Activated CD4-positive, CD25-positive, alpha-beta regulatory T cell (primary cell): ENCODE results near the gene GABRB3.
"Not testable (repeated sequence)": the region's sequence is repeated elsewhere in the genome, so short reads cannot be mapped to it uniquely, and the experiment has no call there.

Experiments used
- DNase-seq, 4 experiments: peaks; one replicate each; lab custom pipeline; 2025; lab: John Stamatoyannopoulos, UW

GABRB3 gene

GRCh38 chr15:26736502-26737248, 36.2 kb downstream of the GABRB3 start:
- DNase-seq: no peak

- no peak for DNase-seq
These were observed 40.9 kb downstream of the GABRB3 start for GRCh38 chr15:26731965-26732364.

DNA sequence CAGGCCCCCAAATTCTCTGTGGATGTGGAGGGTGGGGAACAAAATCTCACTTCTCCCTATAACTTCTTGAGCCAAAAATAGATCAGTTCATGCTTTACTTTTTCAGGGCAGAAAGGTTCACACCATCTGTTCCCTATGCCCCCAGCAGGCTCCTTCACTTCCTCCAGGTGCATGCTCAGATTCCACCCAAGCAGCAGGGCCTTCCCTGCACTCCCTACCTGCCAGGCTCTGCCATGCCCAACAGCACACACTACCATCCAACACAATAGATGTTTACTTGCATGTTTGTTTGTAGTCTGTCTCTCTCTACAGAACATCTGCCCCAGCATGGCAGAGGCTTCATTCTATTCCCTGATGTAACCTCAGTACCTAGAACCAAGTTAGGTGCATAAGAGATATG, 43.3 kb downstream of the GABRB3 start:
- DNase-seq: no peak

GRCh38 chr15:26729030-26729429, 43.8 kb downstream of the GABRB3 start:
- no peak for DNase-seq

DNA sequence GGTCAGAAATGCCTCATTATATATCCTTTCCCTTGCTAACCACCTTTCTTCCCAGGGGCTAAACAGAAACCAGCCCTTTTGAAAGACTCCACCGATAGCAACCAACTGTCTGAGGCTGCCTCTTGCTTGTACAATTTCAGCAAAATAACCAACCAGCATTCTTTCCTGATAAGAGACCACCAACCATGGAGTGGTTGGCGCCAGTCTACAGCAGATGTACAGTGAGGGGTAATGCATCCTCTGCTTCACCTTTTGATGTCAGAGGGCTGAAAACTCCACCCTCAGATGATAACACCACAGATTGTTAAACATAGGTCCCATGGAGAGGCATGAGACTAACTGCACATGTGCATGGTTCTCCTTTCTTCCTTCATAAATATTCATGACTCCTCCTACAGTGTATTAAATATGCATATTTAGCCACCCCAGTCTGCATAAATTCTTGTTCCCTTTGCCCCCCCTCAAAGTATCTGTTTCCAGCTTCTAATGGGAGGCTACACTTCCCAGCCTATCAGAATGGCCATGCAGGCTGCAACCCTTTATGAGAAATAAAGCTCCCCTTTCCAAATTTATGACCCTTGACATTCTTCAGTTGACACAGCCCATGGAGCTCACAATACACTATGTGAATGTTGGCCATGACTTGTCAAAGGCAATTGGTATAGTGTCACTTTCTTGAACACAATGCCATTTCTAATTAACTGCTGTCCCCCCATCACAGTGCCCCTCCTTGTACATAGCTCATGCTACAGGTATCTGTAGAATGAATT, 48.3 kb downstream of the GABRB3 start:
- DNase-seq: no peak

- DNase-seq: no peak
These were observed 50.2 kb downstream of the GABRB3 start for GRCh38 chr15:26722621-26723160.

- DNase-seq: no peak
These were observed 51.5 kb downstream of the GABRB3 start for GRCh38 chr15:26721232-26721967.

- no peak for DNase-seq
These were observed 52.3 kb downstream of the GABRB3 start for GRCh38 chr15:26720546-26720945.

DNA sequence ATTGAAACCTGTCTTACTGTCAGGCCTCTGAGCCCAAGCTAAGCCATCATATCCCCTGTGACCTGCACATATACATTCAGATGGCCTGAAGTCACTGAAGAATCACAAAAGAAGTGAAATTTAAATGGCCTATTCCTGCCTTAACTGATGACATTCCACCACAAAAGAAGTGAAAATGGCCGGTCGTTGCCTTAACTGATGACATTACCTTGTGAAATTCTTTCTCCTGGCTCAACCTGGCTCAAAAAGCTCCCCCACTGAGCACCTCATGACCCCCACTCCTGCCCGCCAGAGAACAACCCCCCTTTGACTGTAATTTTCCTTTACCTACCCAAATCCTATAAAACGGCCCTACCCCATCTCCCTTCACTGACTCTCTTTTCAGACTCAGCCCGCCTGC, 53.0 kb downstream of the GABRB3 start:
- not testable (repeated sequence) for DNase-seq

DNA sequence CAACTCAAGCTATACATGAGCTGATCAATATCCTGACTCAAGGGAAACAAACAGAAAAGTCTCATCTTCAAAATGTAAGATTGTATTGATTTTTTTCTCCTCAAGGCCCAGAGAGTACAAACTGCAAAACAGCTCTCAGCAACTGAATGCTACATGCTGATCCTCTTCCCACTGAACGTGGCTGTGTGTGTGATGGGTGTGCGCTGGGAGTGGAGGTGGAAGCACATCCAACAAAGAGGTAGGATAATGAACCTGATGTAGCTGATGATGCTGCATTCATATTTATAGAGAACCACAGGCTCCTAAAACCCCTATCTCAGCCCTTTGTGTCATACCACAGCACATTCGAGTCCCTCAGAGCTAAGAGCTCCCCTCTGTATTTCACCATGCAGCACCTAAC, 56.8 kb downstream of the GABRB3 start:
- no peak for DNase-seq

DNA sequence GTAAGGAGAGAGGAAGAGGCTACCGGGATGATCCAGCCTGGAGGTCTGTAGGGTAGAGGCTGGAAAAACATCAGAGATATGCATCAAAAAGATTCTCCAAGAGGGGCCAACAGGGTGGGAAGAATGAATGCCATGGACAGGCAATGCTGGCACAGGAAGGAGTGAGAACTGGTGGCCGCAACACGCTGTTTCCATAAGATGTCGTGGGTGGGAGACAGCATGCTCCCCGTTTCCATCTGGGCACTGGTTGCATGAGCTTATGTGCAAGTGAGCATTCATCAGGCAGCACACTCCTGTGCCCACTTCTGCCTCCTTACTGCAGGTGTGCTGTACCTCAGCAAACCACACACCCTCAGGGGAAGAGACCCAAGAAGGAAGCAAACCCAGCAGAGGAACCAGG, 59.4 kb downstream of the GABRB3 start:
- DNase-seq: no peak

DNA sequence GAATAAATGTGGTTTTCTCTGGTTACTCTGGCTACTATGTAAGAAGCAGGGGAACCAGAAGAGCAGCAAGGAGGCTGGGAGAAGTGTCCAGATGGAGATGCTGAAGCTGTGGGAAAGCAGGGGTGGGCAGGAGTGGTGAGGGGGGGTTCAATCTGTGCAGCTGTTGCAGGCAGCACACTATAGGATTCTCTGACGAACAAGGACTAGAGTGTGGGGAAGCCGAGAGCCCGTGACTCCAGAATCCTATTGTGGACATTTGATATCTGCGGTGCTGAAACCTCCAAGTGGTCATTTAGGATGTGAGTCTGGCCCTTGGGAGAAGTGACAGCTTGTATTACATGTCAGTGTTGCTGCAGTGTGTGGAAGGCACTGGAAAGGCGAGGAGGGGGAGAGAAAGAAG, 60.5 kb downstream of the GABRB3 start:
- no peak for DNase-seq

GRCh38 chr15:26711445-26711844, 61.4 kb downstream of the GABRB3 start:
- no peak for DNase-seq

GRCh38 chr15:26702381-26702780, 70.5 kb downstream of the GABRB3 start:
- DNase-seq: no peak

DNA sequence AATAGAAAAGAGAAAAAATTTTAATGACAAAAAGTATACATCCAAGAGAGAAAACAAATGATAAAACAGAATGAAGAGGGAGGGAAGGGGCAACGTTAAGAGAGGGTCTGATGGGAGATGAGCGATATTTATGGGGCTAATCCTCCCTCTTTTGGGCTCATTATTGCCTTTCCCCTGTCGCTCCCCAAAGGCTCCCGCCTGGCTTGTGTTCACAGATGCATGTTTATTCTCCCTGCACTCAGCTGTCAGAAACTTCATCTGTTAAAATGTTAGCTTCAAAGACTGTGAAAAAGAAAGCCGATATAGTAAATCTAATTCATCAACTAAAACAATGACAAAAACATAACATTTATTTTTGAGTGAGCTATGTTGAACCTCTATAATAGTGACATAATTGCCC, 74.3 kb downstream of the GABRB3 start:
- DNase-seq: no peak

DNA sequence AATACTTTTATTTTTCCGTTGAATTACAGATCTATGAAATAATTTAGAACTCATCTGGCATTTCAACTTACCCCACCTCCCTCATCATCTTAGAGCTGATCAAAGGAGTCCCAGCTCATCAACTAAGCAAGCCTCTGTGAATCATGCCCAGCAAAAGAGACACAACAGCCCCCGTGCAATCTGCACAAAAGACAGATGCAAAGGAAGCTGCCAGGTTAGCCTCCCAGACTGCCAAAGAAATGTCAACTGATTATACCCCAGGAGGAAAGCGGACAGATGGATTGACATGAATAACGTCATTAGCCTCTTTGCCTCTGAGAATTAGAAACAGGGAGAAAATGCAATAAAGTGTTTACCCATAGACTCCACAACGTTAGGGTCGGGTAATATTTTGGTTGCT, 75.0 kb downstream of the GABRB3 start:
- no peak for DNase-seq

DNA sequence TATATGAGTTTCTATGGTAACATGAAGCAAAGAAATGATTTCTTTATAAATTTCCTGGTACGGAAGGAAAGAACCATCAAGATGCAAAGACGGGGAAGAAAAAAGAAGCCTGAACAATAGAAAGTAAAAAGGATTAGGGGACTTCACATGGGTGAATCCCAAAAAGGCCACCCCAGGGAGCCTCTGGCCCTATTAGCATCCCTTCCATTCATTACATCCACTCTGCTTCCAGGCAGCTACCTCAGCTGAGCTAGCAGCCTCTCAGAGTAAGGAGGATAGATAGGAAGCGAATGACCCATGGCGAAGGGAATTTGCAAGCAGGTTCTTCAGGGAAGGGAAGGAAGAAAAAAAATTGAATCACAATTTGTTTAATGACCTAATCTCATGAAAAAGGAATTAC, 81.6 kb downstream of the GABRB3 start:
- no peak for DNase-seq

- DNase-seq: no peak
These were observed 82.1 kb downstream of the GABRB3 start for GRCh38 chr15:26690778-26691177.

GRCh38 chr15:26689462-26689861, 83.4 kb downstream of the GABRB3 start:
- no peak for DNase-seq

- DNase-seq: no peak
These were observed 86.2 kb downstream of the GABRB3 start for GRCh38 chr15:26686547-26687187.

DNA sequence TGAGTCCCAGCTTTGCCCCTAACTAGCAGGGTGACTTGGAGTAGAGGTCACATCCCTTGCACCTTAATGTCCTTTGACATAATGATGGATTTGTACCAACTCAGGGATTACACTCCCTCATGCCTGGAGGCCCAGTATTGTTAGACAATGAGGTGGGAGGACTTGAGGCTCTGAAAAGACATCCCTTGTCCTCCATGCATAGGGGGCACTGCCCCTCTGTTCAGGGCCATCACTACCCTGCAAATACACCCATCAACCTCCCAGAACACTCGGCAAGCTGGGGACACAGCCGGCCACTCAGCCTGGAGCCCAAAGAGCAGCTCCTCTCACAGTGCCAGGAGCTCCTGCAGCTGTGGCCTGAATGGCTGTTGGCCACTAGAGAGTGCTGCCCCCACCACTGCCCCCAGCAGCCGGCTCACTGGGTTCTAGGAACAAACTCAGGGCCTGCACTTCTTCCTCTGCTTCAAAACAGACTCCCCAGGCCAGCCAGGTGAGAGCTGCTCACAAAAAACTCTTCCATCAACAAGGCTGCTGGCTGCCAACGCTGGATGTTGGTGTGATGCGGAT, 90.2 kb downstream of the GABRB3 start:
- DNase-seq: no peak

DNA sequence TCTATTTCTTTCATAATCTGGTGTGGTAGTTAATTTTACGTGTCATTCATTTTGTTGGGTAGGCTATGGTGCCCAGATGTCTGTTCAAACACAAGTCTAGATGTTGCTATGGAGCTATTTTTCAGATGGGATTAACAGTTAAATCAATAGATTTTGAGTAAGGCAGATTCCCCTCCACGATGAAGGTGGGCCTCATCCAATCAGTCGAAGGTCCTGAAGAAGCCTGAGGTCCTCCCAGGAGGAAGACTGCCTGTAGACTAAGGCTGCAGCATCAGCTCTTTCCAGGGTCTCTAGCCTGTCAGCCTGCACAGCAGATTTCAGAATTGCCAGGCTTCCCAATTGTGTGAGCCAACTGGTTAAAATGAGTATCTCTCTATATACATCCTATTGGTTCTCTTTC, 92.9 kb downstream of the GABRB3 start:
- no peak for DNase-seq
